Testis (tissue), 2 donors: ENCODE results near the gene WFDC1.

ENCODE experiments used
- POLR2A ChIP-seq: fragments of 450-650 bp; IDR thresholded peaks from one replicate; pipeline ENCODE4 v1.6.1; 2017; ENCODE audit warnings: antibody characterized with exemption, mild to moderate bottlenecking, moderate library complexity
- TF ChIP-seq, protein P1 (sequence below), 3 experiments: fragments of 450-650 bp in 2 of 3; fragments of 200-600 bp in 1 of 3; sonication (generic) in 1 of 3; IDR thresholded peaks; one replicate each; pipeline ENCODE4 v1.5.1; 2016 to 2019; ENCODE audit warnings: antibody characterized with exemption in 3 of 3, mild to moderate bottlenecking in 2 of 3, moderate library complexity in 1 of 3

- TF ChIP-seq, protein P1, sequence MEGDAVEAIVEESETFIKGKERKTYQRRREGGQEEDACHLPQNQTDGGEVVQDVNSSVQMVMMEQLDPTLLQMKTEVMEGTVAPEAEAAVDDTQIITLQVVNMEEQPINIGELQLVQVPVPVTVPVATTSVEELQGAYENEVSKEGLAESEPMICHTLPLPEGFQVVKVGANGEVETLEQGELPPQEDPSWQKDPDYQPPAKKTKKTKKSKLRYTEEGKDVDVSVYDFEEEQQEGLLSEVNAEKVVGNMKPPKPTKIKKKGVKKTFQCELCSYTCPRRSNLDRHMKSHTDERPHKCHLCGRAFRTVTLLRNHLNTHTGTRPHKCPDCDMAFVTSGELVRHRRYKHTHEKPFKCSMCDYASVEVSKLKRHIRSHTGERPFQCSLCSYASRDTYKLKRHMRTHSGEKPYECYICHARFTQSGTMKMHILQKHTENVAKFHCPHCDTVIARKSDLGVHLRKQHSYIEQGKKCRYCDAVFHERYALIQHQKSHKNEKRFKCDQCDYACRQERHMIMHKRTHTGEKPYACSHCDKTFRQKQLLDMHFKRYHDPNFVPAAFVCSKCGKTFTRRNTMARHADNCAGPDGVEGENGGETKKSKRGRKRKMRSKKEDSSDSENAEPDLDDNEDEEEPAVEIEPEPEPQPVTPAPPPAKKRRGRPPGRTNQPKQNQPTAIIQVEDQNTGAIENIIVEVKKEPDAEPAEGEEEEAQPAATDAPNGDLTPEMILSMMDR (IDR thresholded peaks at IDR 0.05): no peak
- no peak for TF ChIP-seq POLR2A
Observed at GRCh38 chr16:84344781-84345180, 50.1 kb downstream of the WFDC1 start.
